H9 (cell line): Measurements from ENCODE around the gene MOXD1. TPM values are rescaled to one million over a fixed set of nuclear protein-coding genes. Genes with fewer than 3 reads are reported as not detected.
A peak's percentile ranks its signal among the peaks of the same experiment; 100 is the strongest.
"Not testable (repeated sequence)": the region's sequence is repeated elsewhere in the genome, so short reads cannot be mapped to it uniquely, and the experiment has no call there.

Experiments
- DNase-seq: peaks from one replicate; pipeline ENCODE4 v3.0.0-alpha.2; 2017
- H2AFZ ChIP-seq: one replicate; pipeline ENCODE4 v1.6.1; 2013; ENCODE audit warnings: mild to moderate bottlenecking, low read length, control low read depth, moderate library complexity
- H2AK5ac ChIP-seq: 2 replicates; pipeline ENCODE4 v1.6.1; 2013; ENCODE audit warnings: low read length, control low read depth, mixed read lengths; ENCODE audit not compliant: insufficient read length
- H2BK120ac ChIP-seq: one replicate; pipeline ENCODE4 v1.6.1; 2013; ENCODE audit warnings: low read depth, mild to moderate bottlenecking, low read length, control low read depth, inconsistent platforms; ENCODE audit not compliant: poor library complexity, severe bottlenecking
- H2BK12ac ChIP-seq: 2 replicates; pipeline ENCODE4 v1.6.1; 2013; ENCODE audit warnings: low read length, control low read depth, mixed read lengths, low read depth; ENCODE audit not compliant: insufficient read length
- H2BK15ac ChIP-seq: 2 replicates; pipeline ENCODE4 v1.6.1; 2013; ENCODE audit warnings: low read depth, low read length, control low read depth
- H2BK20ac ChIP-seq: one replicate; pipeline ENCODE4 v1.6.1; 2013; ENCODE audit warnings: low read depth, mild to moderate bottlenecking, low read length, control low read depth, inconsistent platforms; ENCODE audit not compliant: poor library complexity, severe bottlenecking
- H2BK5ac ChIP-seq: 2 replicates; pipeline ENCODE4 v1.6.1; 2013; ENCODE audit warnings: low read length, control low read depth, mixed read lengths; ENCODE audit not compliant: insufficient read length
- H3K14ac ChIP-seq: 2 replicates; pipeline ENCODE4 v1.6.1; 2013; ENCODE audit warnings: low read length, control low read depth; ENCODE audit not compliant: insufficient read depth
- H3K18ac ChIP-seq: 2 replicates; pipeline ENCODE4 v1.6.1; 2013; ENCODE audit warnings: low read depth, mild to moderate bottlenecking, mixed read lengths, low read length, control low read depth; ENCODE audit not compliant: insufficient read length
- H3K23ac ChIP-seq: 2 replicates; pipeline ENCODE4 v1.6.1; 2013; ENCODE audit warnings: low read length, control low read depth, mixed read lengths, low read depth; ENCODE audit not compliant: insufficient read length
- H3K23me2 ChIP-seq: 2 replicates; pipeline ENCODE4 v1.6.1; 2013; ENCODE audit warnings: low read depth, mild to moderate bottlenecking, mixed read lengths, low read length, control low read depth; ENCODE audit not compliant: insufficient read length, poor library complexity, severe bottlenecking
- H3K27ac ChIP-seq: 2 replicates; pipeline ENCODE4 v1.5.1; 2013; ENCODE audit warnings: low read length, control low read depth, mixed read lengths, low read depth; ENCODE audit not compliant: insufficient read length
- H3K27me3 ChIP-seq: 2 replicates; pipeline ENCODE4 v1.6.1; 2013; ENCODE audit warnings: low read length, control low read depth, inconsistent platforms; ENCODE audit not compliant: insufficient read depth
- H3K4ac ChIP-seq: 2 replicates; pipeline ENCODE4 v1.6.1; 2013; ENCODE audit warnings: low read depth, mild to moderate bottlenecking, control low read depth, inconsistent platforms, low read length, moderate library complexity
- H3K4me1 ChIP-seq: 2 replicates; pipeline ENCODE4 v1.6.1; 2013; ENCODE audit warnings: low read length, control low read depth, inconsistent platforms; ENCODE audit not compliant: insufficient read depth
- H3K4me2 ChIP-seq: 2 replicates; pipeline ENCODE4 v1.6.1; 2013; ENCODE audit warnings: low read length, control low read depth, mixed read lengths; ENCODE audit not compliant: insufficient read length, insufficient read depth
- H3K56ac ChIP-seq: 2 replicates; pipeline ENCODE4 v1.6.1; 2013; ENCODE audit warnings: low read depth, mild to moderate bottlenecking, mixed read lengths, low read length, control low read depth; ENCODE audit not compliant: insufficient read length
- H3K79me1 ChIP-seq: 2 replicates; pipeline ENCODE4 v1.6.1; 2013; ENCODE audit warnings: low read depth, mild to moderate bottlenecking, moderate library complexity, low read length, control low read depth, inconsistent platforms; ENCODE audit not compliant: insufficient read depth, poor library complexity, severe bottlenecking
- H3K79me2 ChIP-seq: 2 replicates; pipeline ENCODE4 v1.6.1; 2013; ENCODE audit warnings: low read length, control low read depth, inconsistent platforms; ENCODE audit not compliant: insufficient read depth
- H3K9ac ChIP-seq: 2 replicates; pipeline ENCODE4 v1.6.1; 2013; ENCODE audit warnings: low read length, control low read depth, mixed read lengths; ENCODE audit not compliant: insufficient read length; ENCODE audit errors: extremely low read depth
- H3K9me3 ChIP-seq: one replicate; pipeline ENCODE4 v1.6.1; 2013; ENCODE audit warnings: low read depth, low read length, inconsistent platforms; ENCODE audit not compliant: control insufficient read depth
- H3T11ph ChIP-seq: one replicate; pipeline ENCODE4 v1.6.1; 2013; ENCODE audit warnings: mild to moderate bottlenecking, low read length, control low read depth, inconsistent platforms
- H4K20me1 ChIP-seq: one replicate; pipeline ENCODE4 v1.6.1; 2013; ENCODE audit not compliant: control insufficient read depth, insufficient read length, insufficient read depth
- H4K5ac ChIP-seq: 2 replicates; pipeline ENCODE4 v1.6.1; 2013; ENCODE audit warnings: low read depth, mild to moderate bottlenecking, mixed read lengths, low read length, control low read depth; ENCODE audit not compliant: insufficient read length
- H4K8ac ChIP-seq: replicated peaks from 2 replicates; pipeline ENCODE4 v1.6.1; 2013; ENCODE audit warnings: low read length, control low read depth, mixed read lengths, low read depth; ENCODE audit not compliant: insufficient read length
- H4K91ac ChIP-seq: 2 replicates; pipeline ENCODE4 v1.6.1; 2013; ENCODE audit warnings: low read depth, mild to moderate bottlenecking, moderate library complexity, mixed read lengths, low read length, control low read depth; ENCODE audit not compliant: insufficient read length
- H3K27ac Mint-ChIP-seq, 3 experiments: 2 replicates in 2 of 3; 3 replicates in 1 of 3; pipeline ENCODE4 v1.8.0; 2020 to 2021; ENCODE audit warnings: mixed read lengths in 3 of 3, mild to moderate bottlenecking in 1 of 3, moderate library complexity in 1 of 3
- H3K27me3 Mint-ChIP-seq: 2 replicates; pipeline ENCODE4 v1.8.0; 2021; ENCODE audit warnings: low read depth, mild to moderate bottlenecking, moderate library complexity, mixed read lengths
- H3K36me3 Mint-ChIP-seq, 3 experiments: 2 replicates in 2 of 3; 3 replicates in 1 of 3; pipeline ENCODE4 v1.8.0; 2020 to 2021; ENCODE audit warnings: low read depth in 3 of 3, mixed read lengths in 3 of 3; ENCODE audit not compliant: insufficient read depth in 1 of 3
- H3K4me1 Mint-ChIP-seq, 2 experiments: 2 replicates each; pipeline ENCODE4 v1.8.0; 2020; ENCODE audit warnings: mixed read lengths in 2 of 2
- H3K4me3 Mint-ChIP-seq, 2 experiments: 2 replicates in 1 of 2; 3 replicates in 1 of 2; pipeline ENCODE4 v1.8.0; 2020 to 2021; ENCODE audit warnings: mild to moderate bottlenecking in 2 of 2, mixed read lengths in 2 of 2, moderate library complexity in 1 of 2
- H3K9me3 Mint-ChIP-seq, 2 experiments: 2 replicates in 1 of 2; 3 replicates in 1 of 2; pipeline ENCODE4 v1.8.0; 2020; ENCODE audit warnings: mild to moderate bottlenecking in 2 of 2, mixed read lengths in 2 of 2, moderate library complexity in 1 of 2
- WGBS: extraction: QIAGEN DNeasy Blood & Tissue Kit; methylation state at CpG from one replicate; pipeline ENCODE4 v1.1.7; 2013; ENCODE audit warnings: missing lambda C conversion rate, low lambda C conversion rate, mixed read lengths; ENCODE audit not compliant: insufficient read length; ENCODE audit errors: extremely low coverage; 5-methylcytosine and 5-hydroxymethylcytosine counted together
- total RNA-seq: library from RNA; stranded (reverse); gene quantifications from 2 replicates; pipeline ENCODE4 v1.2.1, GENCODE V29; 2021
- TF ChIP-seq, protein P1 (sequence below): fragments of 200-600 bp; sonication (generic); conservative IDR thresholded peaks from 3 replicates; pipeline ENCODE4 v1.8.0; 2021; ENCODE audit warnings: antibody characterized with exemption, mild to moderate bottlenecking

Gene MOXD1
- total RNA-seq, 1 experiment from 2014 or later, result 2.3 TPM

DNA sequence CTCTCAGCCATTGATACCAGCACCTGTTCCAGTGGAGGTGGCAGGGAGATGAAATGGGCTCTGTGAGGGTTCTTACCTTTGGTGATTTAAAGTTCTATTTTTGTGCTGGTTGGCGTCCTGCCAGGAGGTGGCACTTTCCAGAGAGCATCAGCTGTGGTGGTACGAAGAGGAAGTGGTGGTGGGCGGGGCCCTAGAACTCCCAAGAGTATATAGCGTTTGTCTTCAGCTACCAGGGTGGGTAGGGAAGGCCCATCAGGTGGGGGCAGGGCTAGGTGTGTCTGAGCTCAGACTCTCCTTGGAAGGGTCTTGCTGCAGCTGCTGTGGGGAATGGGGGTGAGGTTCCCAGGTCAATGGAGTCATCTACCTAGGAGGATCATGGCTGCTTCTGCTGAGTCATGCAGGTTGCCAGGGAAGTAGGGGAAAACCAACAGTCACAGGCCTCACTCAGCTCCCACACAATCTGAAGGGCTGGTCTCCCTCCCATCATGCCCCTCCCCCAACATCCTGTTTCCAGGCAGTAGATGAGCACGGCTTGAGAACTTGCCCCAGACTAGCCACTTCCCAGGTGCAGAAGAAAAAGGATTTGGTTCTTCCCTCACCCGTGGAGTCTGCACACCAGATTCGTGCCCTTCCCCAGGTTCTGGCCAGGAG, 46.6 kb downstream of the MOXD1 start:
- no peak overlapping the region for H3K4me3 Mint-ChIP-seq
- H3T11ph ChIP-seq, result no peak overlapping the region
- H3K4me1 Mint-ChIP-seq, result 0 out of 4 replicates have a peak, but pooled peaks cover 0 to 7% of the 10 kb centered on the region in 2 experiments
- H4K5ac ChIP-seq, result no peak overlapping the region
- H2BK20ac ChIP-seq, result no peak overlapping the region
- H3K27me3 Mint-ChIP-seq, result peaks cover 1% of the 10 kb centered on the region; the same call in 1 of the 2 replicates
- no peak overlapping the region for H2BK5ac ChIP-seq
- no peak overlapping the region for H3K9ac ChIP-seq
- no peak for DNase-seq
- no peak overlapping the region for H3K4me2 ChIP-seq
- H2BK15ac ChIP-seq, result no peak overlapping the region
- H3K79me2 ChIP-seq, result no peaks in the 10 kb centered on the region
- peak overlapping the region; percentile 49; the same call in 1 of the 2 replicates for H3K14ac ChIP-seq
- no peaks in the 10 kb centered on the region for H3K27me3 ChIP-seq
- TF ChIP-seq, protein P1, sequence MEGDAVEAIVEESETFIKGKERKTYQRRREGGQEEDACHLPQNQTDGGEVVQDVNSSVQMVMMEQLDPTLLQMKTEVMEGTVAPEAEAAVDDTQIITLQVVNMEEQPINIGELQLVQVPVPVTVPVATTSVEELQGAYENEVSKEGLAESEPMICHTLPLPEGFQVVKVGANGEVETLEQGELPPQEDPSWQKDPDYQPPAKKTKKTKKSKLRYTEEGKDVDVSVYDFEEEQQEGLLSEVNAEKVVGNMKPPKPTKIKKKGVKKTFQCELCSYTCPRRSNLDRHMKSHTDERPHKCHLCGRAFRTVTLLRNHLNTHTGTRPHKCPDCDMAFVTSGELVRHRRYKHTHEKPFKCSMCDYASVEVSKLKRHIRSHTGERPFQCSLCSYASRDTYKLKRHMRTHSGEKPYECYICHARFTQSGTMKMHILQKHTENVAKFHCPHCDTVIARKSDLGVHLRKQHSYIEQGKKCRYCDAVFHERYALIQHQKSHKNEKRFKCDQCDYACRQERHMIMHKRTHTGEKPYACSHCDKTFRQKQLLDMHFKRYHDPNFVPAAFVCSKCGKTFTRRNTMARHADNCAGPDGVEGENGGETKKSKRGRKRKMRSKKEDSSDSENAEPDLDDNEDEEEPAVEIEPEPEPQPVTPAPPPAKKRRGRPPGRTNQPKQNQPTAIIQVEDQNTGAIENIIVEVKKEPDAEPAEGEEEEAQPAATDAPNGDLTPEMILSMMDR, result no peak
- no peaks in the 10 kb centered on the region for H3K79me1 ChIP-seq
- H3K4me1 ChIP-seq, result peaks cover 2% of the 10 kb centered on the region; the same call in 1 of the 2 replicates
- peaks cover 9 to 24% (median 10%) of the 10 kb centered on the region in 3 experiments for H3K36me3 Mint-ChIP-seq
- H3K9me3 Mint-ChIP-seq, result peaks cover 7 to 19% of the 10 kb centered on the region in 2 experiments
- H4K91ac ChIP-seq, result no peak overlapping the region
- H2BK120ac ChIP-seq, result no peak overlapping the region
- H3K9me3 ChIP-seq, result no peaks in the 10 kb centered on the region
- H3K56ac ChIP-seq, result no peak overlapping the region
- no peak overlapping the region for H2AFZ ChIP-seq
- H2AK5ac ChIP-seq, result no peak overlapping the region
- no peak overlapping the region for H3K23ac ChIP-seq
- peak overlapping the region; percentile 38 for H4K8ac ChIP-seq
- no peak overlapping the region for H3K27ac ChIP-seq
- no peaks in the 10 kb centered on the region for H4K20me1 ChIP-seq
- no peak overlapping the region for H2BK12ac ChIP-seq
- H3K23me2 ChIP-seq, result no peaks in the 10 kb centered on the region
- 0 out of 7 replicates have a peak overlapping the region, but pooled peaks of 1 of the 3 experiments have one; percentile 73 for H3K27ac Mint-ChIP-seq
- H3K18ac ChIP-seq, result no peak overlapping the region
- no peak overlapping the region; the same call in 1 of the 2 replicates for H3K4ac ChIP-seq
- no CpG with 5 or more reads among the region's 7 CpGs for WGBS

DNA sequence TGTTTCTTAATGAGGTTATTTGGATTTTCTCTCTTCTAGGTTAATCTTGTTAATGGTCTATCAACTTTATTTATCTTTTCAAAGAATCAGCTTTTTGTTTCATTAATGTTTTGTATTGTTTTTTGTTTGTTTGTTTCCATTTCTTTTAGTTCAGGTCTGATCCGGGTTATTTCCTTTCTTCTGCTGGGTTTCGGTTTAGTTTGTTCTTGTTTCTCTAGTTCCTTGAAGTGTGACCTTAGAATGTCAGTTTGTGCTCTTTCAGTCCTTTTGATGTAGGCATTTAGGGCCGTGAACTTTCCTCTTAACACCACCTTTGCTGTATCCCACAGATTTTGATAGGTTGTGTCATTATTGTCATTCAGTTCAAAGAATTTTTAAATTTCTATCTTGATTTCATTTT, 49.3 kb downstream of the MOXD1 start:
- H2BK12ac ChIP-seq, H2AK5ac ChIP-seq, H2BK120ac ChIP-seq, H3K56ac ChIP-seq, H3K79me1 ChIP-seq, H2BK20ac ChIP-seq, H3K27ac ChIP-seq, H3K27me3 Mint-ChIP-seq, H3K18ac ChIP-seq, H3K27me3 ChIP-seq, H3K4me3 Mint-ChIP-seq, H3K9ac ChIP-seq, H3K27ac Mint-ChIP-seq, H3K23me2 ChIP-seq, H3T11ph ChIP-seq, H2BK5ac ChIP-seq, H4K91ac ChIP-seq, H2AFZ ChIP-seq, DNase-seq, H3K4me1 Mint-ChIP-seq, H3K79me2 ChIP-seq, H3K14ac ChIP-seq, H3K4me1 ChIP-seq, H3K9me3 ChIP-seq, H3K4ac ChIP-seq, H4K8ac ChIP-seq, H4K20me1 ChIP-seq, H4K5ac ChIP-seq, H3K23ac ChIP-seq, H3K4me2 ChIP-seq, H2BK15ac ChIP-seq: not testable (repeated sequence)
- Mint-ChIP-seq H3K9me3 (peaks cover 7 to 19% of the 10 kb centered on the region in 2 experiments), H3K36me3 (peaks cover 9 to 24% (median 10%) of the 10 kb centered on the region in 3 experiments)
- no CpG with 5 or more reads among the region's 3 CpGs for WGBS
